Measurements from ENCODE around the gene PPP6R3.

DNA sequence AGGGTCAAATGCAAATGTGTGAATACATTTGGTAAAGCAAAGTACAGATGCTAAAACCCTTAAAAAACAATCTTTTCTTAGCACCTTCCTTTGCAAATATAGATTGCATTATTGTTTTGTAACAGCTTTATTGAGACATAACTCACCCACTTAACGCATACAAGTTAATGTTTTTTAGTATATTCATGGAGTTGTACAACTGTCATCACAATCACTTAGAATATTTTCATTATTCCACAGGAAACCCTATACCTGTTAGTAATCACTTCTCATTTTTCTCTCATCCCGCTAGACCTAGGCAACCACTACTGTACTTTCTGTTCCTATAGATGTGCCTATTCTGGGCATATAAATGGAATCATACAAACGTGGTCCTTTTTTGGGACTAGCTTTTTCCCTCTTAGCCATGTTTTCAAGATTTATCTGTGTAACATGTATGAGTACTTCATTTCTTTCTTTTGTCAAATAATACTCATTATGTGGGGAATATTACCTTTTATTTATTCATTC, 34.7 kb downstream of the PPP6R3 start:
- no peak for TF ChIP-seq CTCF (IDR thresholded peaks at IDR 0.05)
- TF ChIP-seq POLR2A (IDR thresholded peaks at IDR 0.05) = no peak
- no peak for TF ChIP-seq POLR2AphosphoS5 (IDR thresholded peaks at IDR 0.05; ENCODE audit: insufficient read depth in 1 of 2, low read depth in 1 of 2)

Data from vagina (tissue), 2 donors.